PC-3 (cell line): ENCODE measurements around the gene PPP1R36. TPM values are rescaled to one million over a fixed set of nuclear protein-coding genes. Genes with fewer than 3 reads are reported as not detected.

Source experiments
- ATAC-seq: fragments of 200-7000 bp; cut with Tn5 transposase; 2 replicates; pipeline ENCODE4 v1.9.1; 2020; ENCODE audit warnings: mild to moderate bottlenecking, moderate library complexity
- BruUV-seq: library from RNA; stranded (reverse); fragments of 400-500 nt; replicated peaks from 2 replicates; lab custom pipeline; 2021; lab: Mats Ljungman, UMichigan
- CTCF ChIA-PET: fragments of 300-600 bp; sonication (Branson Sonifier 250); formaldehyde crosslinking; loops from one replicate; lab custom pipeline; 2022; ENCODE audit warnings: antibody characterized with exemption; lab: Charles Lee
- POLR2A ChIA-PET: fragments of 300-600 bp; sonication (Branson Sonifier 250); formaldehyde crosslinking; loops from one replicate; lab custom pipeline; 2022; ENCODE audit warnings: antibody characterized with exemption; ENCODE audit not compliant: unreplicated experiment; lab: Charles Lee
- DNase-seq: peaks from one replicate; pipeline ENCODE4 v3.0.0-alpha.2; 2015
- H2AFZ ChIP-seq: fragments of 300-600 bp; sonication (generic); 2 replicates; pipeline ENCODE4 v1.6.0; 2016; ENCODE audit warnings: antibody characterized with exemption, low read length
- H3F3A ChIP-seq: fragments of 300-600 bp; sonication (generic); one replicate; pipeline ENCODE4 v1.6.0; 2017; ENCODE audit warnings: antibody characterized with exemption, low read length, control low read depth, mild to moderate bottlenecking; ENCODE audit not compliant: unreplicated experiment
- H3K27ac ChIP-seq: fragments of 300-600 bp; sonication (generic); 2 replicates; pipeline ENCODE4 v1.5.1; 2016; ENCODE audit warnings: mild to moderate bottlenecking, low read length
- H3K27me3 ChIP-seq: fragments of 300-600 bp; sonication (generic); 2 replicates; pipeline ENCODE4 v1.6.1; 2016; ENCODE audit warnings: low read length, mixed read lengths
- H3K36me3 ChIP-seq: fragments of 300-600 bp; sonication (generic); 2 replicates; pipeline ENCODE4 v1.6.1; 2016; ENCODE audit warnings: low read depth, mixed run types, low read length, mixed read lengths
- H3K4me1 ChIP-seq: fragments of 300-600 bp; sonication (generic); 2 replicates; pipeline ENCODE4 v1.5.1; 2016; ENCODE audit warnings: low read length; ENCODE audit not compliant: insufficient read depth
- H3K4me2 ChIP-seq: fragments of 300-600 bp; sonication (generic); 2 replicates; pipeline ENCODE4 v1.6.0; 2016; ENCODE audit warnings: low read length
- H3K4me3 ChIP-seq: fragments of 300-600 bp; sonication (generic); 2 replicates; pipeline ENCODE4 v1.5.1; 2016; ENCODE audit warnings: mild to moderate bottlenecking, low read length, mixed read lengths
- H3K79me2 ChIP-seq: fragments of 300-600 bp; sonication (generic); 2 replicates; pipeline ENCODE4 v1.6.1; 2017; ENCODE audit warnings: low read length, mixed read lengths
- H3K9ac ChIP-seq: fragments of 300-600 bp; sonication (generic); 2 replicates; pipeline ENCODE4 v1.6.0; 2016; ENCODE audit warnings: mild to moderate bottlenecking, low read length
- H3K9me2 ChIP-seq: fragments of 300-600 bp; sonication (generic); replicated peaks from 2 replicates; pipeline ENCODE4 v1.6.1; 2016; ENCODE audit warnings: mixed run types, low read length, mixed read lengths
- H3K9me3 ChIP-seq: fragments of 300-600 bp; sonication (generic); 2 replicates; pipeline ENCODE4 v1.6.1; 2016; ENCODE audit warnings: low read length, mixed read lengths
- H4K20me1 ChIP-seq: fragments of 300-600 bp; sonication (generic); 2 replicates; pipeline ENCODE4 v1.6.1; 2016; ENCODE audit warnings: low read length, mixed read lengths
- EZH2 ChIP-seq: fragments of 300-600 bp; sonication (generic); IDR thresholded peaks from one replicate; pipeline ENCODE4 v1.6.1; 2017; ENCODE audit warnings: antibody characterized with exemption, mild to moderate bottlenecking, low read length; ENCODE audit not compliant: unreplicated experiment
- EZH2phosphoT487 ChIP-seq: fragments of 300-600 bp; sonication (generic); IDR thresholded peaks from 2 replicates; pipeline ENCODE4 v1.6.1; 2018; ENCODE audit warnings: mild to moderate bottlenecking, antibody characterized with exemption, low read length, borderline replicate concordance
- intact Hi-C: fragments of 100-400 bp; cut with micrococcal nuclease; formaldehyde crosslinking; loops from 2 replicates; pipeline ENCODE4 v1.9.0; 2023
- total RNA-seq: library from RNA; depleted of rRNA; stranded (reverse); fragments of >200 nt; gene quantifications from 2 replicates; pipeline ENCODE4 v1.2.3, GENCODE V29; 2014
- TF ChIP-seq, protein P1 (sequence below): fragments of 300-600 bp; sonication (generic); conservative IDR thresholded peaks from 2 replicates; pipeline ENCODE4 v1.5.1; 2017; ENCODE audit warnings: antibody characterized with exemption, low read depth, mild to moderate bottlenecking, low read length

PPP1R36 gene
- total RNA-seq, 1 experiment from 2014 or later, result 0.26 TPM

DNA sequence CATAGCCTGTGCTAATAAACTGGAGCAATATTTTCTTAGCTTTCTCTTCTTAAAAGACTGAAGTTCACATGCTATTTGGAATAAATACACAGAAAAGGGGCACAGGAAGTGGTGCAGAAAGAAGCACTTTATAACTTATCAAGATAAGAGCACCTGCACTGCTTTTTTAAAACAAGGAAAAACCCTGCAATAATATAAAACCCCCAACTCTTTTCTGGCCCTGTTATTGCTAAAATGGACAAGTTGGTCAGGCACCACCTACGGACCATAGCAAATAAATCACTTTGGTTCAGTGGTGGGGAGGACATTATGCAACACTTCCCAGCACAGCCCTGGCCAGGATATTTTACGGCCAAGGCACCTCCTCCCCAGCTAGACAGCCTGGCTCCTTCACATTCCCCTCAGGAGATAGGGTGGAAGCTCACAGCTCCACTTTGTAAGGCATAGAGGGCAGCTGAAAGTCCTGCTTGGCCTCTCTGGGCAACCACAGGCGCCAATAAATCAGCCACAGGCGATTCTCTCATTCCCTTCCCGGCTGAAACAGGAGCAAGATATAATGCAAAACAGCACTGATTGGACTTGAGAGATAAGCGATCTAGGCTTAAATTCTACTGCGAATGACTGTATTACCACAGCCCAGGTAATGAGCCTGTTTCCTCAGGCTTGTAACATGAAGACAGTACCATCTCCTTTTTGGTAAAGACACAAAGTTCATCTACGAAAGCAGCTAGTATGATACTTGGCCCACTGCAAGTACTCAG is 48.2 kb upstream of the PPP1R36 start:
- peaks cover 66% of the 10 kb centered on the region for H3K79me2 ChIP-seq
- CTCF ChIA-PET, result no interaction called here
- no peaks in the 10 kb centered on the region for H3K9me2 ChIP-seq
- TF ChIP-seq, protein P1, sequence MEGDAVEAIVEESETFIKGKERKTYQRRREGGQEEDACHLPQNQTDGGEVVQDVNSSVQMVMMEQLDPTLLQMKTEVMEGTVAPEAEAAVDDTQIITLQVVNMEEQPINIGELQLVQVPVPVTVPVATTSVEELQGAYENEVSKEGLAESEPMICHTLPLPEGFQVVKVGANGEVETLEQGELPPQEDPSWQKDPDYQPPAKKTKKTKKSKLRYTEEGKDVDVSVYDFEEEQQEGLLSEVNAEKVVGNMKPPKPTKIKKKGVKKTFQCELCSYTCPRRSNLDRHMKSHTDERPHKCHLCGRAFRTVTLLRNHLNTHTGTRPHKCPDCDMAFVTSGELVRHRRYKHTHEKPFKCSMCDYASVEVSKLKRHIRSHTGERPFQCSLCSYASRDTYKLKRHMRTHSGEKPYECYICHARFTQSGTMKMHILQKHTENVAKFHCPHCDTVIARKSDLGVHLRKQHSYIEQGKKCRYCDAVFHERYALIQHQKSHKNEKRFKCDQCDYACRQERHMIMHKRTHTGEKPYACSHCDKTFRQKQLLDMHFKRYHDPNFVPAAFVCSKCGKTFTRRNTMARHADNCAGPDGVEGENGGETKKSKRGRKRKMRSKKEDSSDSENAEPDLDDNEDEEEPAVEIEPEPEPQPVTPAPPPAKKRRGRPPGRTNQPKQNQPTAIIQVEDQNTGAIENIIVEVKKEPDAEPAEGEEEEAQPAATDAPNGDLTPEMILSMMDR, result 0 out of 2 replicates have a peak, but pooled peaks have one; percentile 7
- TF ChIP-seq EZH2phosphoT487 (no peak), EZH2 (no peak)
- intact Hi-C loops, result loop anchor here (1.0 to 10.0 kb wide), 3 partner anchors 111 to 157 kb away; partner anchors contain the start of gene MTHFD1
- ATAC-seq (peak; percentile 1; the same call in 1 of the 2 replicates), DNase-seq (peak; percentile 72)
- peak overlapping the region; percentile 93 for H2AFZ ChIP-seq
- peaks cover 23% of the 10 kb centered on the region for H3K4me1 ChIP-seq
- H3K36me3 ChIP-seq, result 0 out of 2 replicates have a peak, but pooled peaks cover 7% of the 10 kb centered on the region
- peaks cover 11% of the 10 kb centered on the region for H4K20me1 ChIP-seq
- H3F3A ChIP-seq, result peaks cover 6% of the 10 kb centered on the region
- H3K4me2 ChIP-seq, result peak overlapping the region; percentile 97
- POLR2A ChIA-PET, result interaction anchor here (0.6 to 0.7 kb wide), 3 partner anchors 127 to 264 kb away, joined by 3 to 7 read pairs (median 4); no protein-coding TSS in a partner anchor
- peak overlapping the region; percentile 88 for H3K9ac ChIP-seq
- peak overlapping the region; percentile 82 for H3K4me3 ChIP-seq
- H3K27me3 ChIP-seq, result no peaks in the 10 kb centered on the region
- H3K9me3 ChIP-seq, result no peaks in the 10 kb centered on the region
- peak overlapping the region; percentile 30 for H3K27ac ChIP-seq
- no TSS peak for BruUV-seq

DNA sequence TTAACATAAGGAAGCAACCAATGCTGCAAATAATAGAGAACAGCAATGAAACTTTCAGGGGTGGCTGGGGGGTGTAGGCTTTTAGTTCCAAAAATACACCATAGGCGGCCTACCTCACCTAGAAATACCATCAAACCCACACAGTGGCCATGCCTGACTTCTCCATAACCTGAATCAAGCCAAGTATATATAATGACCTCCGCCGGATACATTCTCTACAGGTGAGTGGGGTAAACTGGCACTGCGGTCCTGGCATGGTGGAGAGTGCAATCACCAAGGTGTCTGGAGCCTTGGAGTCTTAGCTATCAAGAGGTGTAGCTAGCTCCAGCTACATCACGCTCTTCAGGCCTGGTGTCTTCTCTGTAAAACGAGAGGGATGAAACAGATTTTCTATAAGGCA is 47.3 kb upstream of the PPP1R36 start:
- 0 out of 2 replicates have a peak, but pooled peaks cover 6% of the 10 kb centered on the region for H3K36me3 ChIP-seq
- H3K9ac ChIP-seq, result peak overlapping the region; percentile 88
- H3K79me2 ChIP-seq, result peaks cover 74% of the 10 kb centered on the region
- H3K27ac ChIP-seq, result peak overlapping the region; percentile 89
- peak overlapping the region; percentile 93 for H2AFZ ChIP-seq
- peaks cover 31% of the 10 kb centered on the region for H3K4me1 ChIP-seq
- peaks cover 20% of the 10 kb centered on the region for H4K20me1 ChIP-seq
- peak overlapping the region; percentile 82 for H3K4me3 ChIP-seq
- BruUV-seq, result no TSS peak
- peak overlapping the region; percentile 97 for H3K4me2 ChIP-seq
- no peaks in the 10 kb centered on the region for H3K9me3 ChIP-seq
- POLR2A ChIA-PET, result interaction anchor here (0.6 kb wide), 2 partner anchors 127 to 263 kb away, joined by 3 to 4 read pairs; no protein-coding TSS in a partner anchor
- DNase-seq (peak; percentile 43), ATAC-seq (no peak)
- peaks cover 6% of the 10 kb centered on the region for H3F3A ChIP-seq
- intact Hi-C loops, result loop anchor here (5.0 to 10.0 kb wide), 2 partner anchors 110 to 158 kb away; no protein-coding TSS in a partner anchor
- H3K9me2 ChIP-seq, result no peaks in the 10 kb centered on the region
- TF ChIP-seq, protein P1, result no peak
- TF ChIP-seq EZH2 (no peak), EZH2phosphoT487 (no peak)
- H3K27me3 ChIP-seq, result no peaks in the 10 kb centered on the region
- CTCF ChIA-PET, result no interaction called here
